ENCODE results near the gene CRYBG1.

DNA sequence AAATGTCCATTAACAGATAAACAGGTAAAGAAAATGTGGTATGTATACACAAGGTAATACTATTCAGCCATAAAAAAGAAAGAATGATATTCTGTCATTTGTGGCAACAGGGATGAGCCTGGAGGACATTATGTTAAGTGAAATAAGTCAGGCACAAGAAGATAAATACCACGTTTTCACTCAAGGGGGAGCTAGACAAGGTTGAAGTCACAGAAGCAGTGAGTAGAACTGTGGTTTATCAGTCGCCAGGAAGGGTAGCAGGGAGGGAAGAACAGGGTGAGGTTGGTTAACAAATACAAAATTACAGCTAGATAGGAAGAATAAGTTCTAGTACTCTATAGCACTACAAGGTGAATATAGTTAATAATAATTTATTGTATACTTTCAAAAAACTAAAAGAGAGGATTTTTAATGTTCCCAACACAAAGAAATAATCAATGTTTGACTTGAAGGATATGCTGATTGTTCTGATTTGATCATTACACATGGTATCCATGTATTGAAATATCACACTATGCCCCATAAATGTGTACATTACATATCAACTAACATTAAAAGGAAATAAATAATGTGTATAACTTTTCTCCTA, 247.7 kb downstream of the CRYBG1 start:
- no peak for TF ChIP-seq POLR2A (IDR thresholded peaks at IDR 0.05)
- TF ChIP-seq, protein P1, sequence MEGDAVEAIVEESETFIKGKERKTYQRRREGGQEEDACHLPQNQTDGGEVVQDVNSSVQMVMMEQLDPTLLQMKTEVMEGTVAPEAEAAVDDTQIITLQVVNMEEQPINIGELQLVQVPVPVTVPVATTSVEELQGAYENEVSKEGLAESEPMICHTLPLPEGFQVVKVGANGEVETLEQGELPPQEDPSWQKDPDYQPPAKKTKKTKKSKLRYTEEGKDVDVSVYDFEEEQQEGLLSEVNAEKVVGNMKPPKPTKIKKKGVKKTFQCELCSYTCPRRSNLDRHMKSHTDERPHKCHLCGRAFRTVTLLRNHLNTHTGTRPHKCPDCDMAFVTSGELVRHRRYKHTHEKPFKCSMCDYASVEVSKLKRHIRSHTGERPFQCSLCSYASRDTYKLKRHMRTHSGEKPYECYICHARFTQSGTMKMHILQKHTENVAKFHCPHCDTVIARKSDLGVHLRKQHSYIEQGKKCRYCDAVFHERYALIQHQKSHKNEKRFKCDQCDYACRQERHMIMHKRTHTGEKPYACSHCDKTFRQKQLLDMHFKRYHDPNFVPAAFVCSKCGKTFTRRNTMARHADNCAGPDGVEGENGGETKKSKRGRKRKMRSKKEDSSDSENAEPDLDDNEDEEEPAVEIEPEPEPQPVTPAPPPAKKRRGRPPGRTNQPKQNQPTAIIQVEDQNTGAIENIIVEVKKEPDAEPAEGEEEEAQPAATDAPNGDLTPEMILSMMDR (IDR thresholded peaks at IDR 0.05), result peak; percentile 49 to 90 (median 88)
